Globus pallidus (tissue), 1 donor: Measurements from ENCODE around the gene GPR3.
"Not testable (repeated sequence)": the region's sequence is repeated elsewhere in the genome, so short reads cannot be mapped to it uniquely, and the experiment has no call there.

Experiments used
- DNase-seq: peaks from one replicate; pipeline ENCODE4 v3.0.0-alpha.2; 2015; ENCODE audit warnings: low spot score

Gene GPR3

DNA sequence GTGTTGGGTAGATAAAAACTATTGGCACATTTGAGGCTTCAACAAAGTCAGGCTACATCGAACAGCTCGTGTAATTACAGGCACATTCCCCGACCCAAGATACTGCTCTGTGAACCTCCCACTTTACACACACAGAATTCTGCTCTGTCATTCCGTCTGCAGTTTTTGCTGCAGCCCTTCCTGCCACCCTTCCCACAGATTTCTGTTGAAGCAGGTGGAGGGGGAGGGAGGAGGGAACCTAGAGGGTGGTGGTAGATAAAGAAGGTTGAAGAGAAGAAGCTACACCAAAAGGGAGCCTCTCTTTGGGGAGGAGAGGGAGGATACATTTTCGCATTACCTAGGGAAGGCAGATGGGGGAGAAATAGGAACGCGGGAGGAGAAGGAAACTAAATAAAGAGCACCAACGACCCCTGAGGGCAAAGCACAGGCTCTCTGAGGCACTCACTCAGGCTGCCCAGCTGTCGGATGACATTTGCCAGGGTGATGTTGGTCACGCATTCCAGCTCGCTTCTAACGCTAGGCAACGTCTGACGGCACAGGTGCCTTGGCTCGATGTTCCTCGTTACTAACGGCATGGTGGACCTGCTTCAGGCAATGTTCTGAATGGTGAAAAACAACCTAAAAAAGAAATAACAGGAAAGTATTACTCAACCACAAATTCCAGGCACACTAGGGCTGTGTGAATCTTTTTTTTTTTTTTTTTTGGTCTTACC lies 36.0 kb downstream of the GPR3 start:
- no peak for DNase-seq

DNA sequence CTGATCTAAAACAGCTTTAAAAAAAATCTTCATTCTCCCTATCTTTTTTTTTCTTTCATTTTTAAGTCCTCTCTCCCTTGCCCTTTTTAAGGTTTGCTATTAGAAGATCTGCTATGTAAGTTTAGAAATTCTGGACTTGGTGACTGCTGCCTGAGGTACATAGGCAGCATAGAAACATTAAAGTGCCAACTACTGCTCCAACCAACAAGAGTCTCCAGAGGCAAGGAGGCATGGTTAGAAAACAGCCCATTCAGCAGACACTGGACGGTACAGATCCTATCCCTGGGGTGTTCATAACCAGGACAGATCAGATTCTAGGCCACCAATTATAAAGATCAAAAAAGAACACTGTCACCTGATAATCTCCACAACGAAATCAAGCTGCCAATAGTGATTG lies 36.6 kb downstream of the GPR3 start:
- DNase-seq, result no peak

DNA sequence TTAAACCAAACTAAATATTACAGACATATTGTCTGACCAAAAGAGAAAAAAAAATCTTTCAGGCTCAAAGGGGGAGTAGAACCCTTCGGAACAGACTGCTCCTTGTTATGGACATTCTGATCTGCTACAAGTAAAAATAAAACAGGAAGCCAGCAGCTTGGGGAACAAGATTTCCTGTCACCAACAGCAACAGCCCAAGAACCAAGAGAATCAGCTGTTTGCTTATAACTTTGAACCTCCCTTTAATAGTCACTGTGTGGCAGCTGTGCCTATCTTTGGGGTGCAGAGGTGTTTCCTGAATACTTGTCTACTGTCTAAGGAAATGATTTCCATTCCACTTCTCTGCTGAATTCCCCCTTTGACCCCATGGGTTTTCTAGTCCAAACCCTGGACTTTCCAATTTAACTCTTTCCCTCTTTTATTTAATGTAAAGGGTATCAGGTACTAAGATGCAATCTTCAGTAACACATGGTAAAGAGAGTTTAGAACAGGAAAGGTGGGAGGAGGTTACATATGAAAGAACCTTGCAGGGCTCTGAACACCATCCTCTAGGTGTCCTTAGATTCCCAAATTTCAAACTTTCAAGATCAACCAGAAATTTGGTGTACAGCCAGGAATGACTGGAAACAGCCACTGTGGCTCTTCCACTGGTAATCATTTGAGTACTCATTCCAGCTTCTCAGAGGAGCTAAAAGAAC lies 38.6 kb downstream of the GPR3 start:
- DNase-seq, result peak; percentile 78

DNA sequence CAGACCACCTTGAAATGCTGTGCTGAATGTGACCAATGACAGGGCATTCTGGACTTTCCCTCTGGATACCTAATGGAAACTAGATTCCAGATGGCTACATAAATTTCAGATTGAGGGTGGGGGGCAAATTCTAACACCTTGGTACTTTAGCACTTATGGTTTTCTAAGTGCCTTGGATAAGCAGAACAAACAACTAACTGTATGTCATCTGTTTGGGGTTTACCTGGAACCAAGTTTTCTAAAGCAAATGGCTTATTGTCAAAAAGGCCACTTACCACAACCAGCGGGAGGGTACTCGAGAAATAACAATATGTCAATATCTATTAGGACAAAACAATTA lies 39.1 kb downstream of the GPR3 start:
- DNase-seq, result no peak

DNA sequence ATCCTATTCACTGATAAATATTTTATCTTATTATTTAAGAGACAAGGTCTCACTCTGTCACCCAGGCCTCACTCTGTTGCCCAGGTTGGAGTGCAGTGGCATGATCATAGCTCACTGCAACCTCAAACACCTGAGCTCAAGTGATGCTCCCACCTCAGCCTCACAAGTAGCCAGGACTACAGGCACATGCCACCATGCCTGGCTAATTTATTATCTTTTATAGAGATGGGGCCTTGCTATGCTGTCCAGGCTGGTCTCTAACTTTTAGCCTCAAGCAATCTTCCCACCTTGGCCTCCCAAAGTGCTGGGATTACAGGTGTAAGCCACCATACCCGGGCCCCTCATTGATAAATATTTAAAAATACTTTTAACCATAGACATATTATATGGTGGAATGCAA lies 40.3 kb downstream of the GPR3 start:
- not testable (repeated sequence) for DNase-seq

DNA sequence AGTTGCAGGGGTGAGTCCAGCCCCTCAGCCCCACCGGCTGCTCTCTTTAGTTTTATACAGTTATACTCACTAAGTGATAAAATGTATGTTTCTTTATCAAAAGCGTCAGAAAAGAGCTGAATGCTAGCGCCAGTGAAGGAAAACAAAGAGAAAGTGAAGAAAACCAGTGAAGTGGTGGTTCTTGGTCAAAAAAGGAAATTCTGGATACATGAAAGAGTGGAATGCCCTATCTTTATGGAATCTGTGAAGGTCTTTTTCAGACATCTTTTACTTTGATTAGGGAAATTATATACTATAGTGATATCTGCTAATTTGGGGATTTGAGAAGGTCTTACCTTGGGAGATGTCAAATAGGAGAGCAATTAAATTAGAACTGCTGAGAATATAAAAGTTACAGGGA lies 41.3 kb downstream of the GPR3 start:
- no peak for DNase-seq

DNA sequence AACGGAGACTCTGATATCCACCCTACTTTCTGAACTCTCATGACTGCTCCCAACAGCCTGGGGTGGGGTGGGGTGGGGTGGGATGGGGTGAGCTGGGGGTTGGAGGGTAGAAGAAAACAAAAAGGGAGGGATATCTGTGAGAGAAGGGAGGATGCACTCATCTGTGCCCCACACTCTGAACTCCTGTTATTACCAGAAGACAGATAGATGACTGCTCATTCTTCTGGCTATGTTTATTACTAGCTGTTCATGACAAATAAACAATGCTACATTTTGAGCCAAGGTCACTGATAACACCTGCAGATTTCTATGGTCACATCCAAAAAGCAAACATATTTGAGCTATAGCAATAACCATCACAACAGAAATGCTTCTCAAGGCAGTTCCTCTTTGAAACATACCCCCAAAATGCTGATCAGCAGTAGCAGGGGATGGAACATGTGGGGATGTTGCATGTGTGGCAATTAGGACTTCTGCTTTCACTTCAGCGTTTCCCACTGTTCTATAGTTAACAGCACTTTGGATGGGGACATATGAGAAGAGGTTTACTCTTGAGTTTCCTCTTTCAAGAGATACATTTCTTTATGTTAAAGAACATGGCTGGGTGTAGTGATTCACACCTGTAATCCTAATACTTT lies 43.3 kb downstream of the GPR3 start:
- peak; percentile 60 for DNase-seq

DNA sequence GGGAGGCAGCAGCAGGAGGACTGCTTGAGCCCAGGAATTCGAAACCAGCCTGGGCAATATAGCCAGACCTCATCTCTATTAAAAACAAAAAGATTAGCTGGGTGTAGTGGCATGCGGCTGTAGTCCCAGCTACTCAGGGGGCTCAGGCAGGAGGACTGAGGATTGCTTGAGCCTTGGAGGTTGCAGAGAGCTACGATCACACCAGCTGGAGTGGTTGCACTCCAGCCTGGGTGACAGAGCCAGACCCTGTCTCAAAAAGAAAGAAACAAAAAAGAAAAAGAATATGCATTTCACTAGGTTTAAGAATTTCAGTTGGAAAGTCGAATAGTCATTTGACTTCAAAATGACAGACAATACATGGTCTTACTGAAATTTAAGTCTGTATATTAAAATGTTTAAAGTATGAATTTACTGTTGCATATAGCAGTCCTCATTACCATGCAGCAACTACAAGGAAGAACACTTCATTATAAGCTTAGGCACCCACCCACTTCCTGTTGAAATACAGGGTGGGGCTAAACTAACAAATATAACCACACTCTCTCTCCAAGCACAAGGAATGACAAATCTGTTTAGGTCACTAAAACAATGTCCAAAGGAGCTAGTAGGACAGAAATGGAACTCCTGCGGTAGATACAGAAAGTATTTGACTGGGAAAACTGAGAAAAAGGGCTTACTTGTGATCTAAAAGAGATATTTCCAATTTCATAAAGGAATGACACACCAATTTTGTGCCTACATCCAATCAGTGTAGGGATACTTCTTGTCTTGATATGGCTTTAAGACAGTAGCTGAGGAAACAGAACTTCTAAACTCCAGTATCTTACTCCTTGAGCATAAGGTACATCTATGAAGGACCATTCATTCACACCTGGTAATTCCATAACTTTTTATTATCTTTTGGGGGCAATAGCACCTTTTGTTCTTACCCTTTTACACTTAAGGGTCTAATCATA lies 44.1 kb downstream of the GPR3 start:
- DNase-seq, result no peak

DNA sequence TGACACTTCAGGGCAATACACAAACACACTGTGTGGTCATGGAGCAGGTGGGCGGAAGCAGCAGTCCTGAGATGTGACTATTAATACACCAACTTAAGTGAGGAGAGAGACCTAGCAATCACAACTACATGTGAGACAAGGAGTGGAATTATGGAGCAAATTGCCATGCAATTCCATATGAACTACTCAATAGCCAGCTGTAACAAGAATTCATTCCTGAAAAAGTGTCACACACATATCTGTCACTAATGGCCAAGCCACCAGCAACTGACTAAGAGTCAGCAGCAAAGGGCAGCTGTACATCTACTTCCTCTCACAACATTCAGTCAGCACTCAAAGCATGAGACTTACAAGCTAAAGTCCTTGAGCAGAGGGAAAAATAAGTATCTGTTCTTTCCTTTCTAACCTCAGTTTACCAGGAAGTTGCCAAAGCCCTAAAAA lies 46.2 kb downstream of the GPR3 start:
- DNase-seq, result no peak

DNA sequence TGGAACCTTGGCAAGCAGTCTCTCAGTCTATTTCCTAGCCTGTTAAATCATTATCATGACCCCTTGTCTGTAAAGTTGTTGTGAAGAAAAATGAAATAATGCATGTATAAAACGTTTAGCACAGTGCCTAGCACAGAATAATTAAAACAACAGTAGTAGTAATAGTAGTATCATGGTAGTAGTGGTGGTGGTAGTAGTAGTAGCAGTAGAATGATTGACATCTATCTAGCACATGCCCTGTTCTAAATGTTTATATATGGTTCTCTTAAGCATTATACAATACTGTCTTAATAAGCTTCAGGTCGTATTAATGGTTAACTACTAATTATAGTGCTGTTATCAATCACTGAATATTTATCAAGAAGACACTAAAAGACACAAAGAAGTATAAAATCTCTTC lies 46.7 kb downstream of the GPR3 start:
- no peak for DNase-seq

DNA sequence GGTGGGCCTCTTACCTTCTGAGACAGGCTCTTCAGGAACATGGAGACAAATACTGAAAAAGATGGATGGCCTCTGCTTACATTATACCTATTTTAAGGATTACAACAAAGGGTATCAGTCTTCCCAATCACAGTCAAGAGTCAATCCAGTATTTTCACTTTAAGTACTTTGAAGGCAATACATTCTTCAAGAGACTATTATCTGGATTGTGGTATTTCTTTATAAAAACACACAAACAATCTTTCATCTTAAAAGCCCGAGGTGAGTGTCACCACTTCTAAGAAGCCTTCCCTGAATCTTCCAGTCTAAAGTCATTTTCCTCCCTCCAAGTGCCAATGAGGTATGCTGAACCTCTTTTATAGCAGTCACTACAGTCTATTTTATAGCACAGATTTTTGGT lies 52.2 kb downstream of the GPR3 start:
- no peak for DNase-seq
